Stimulated activated effector memory CD8-positive, alpha-beta T cell treated with anti-CD3 and anti-CD28 coated beads, Interleukin-12 subunit alpha, Interleukin-12 subunit beta, amount 100 ng/mL, for 72 hours (primary cell): ENCODE data around the gene LOXL1.
A peak's percentile ranks its signal among the peaks of the same experiment; 100 is the strongest.

ENCODE experiments used
- ATAC-seq: fragments of 150-1000 bp; cut with Tn5 transposase; 2 replicates; pipeline ENCODE4 v1.10.0; 2021
- DNase-seq, 2 donors: peaks; one replicate each; pipeline ENCODE4 v3.0.0; 2021 to 2022; ENCODE audit warnings: low spot score in 2 of 2
- H3K27ac Mint-ChIP-seq: one replicate; pipeline ENCODE4 v1.8.0; 2022; ENCODE audit warnings: mild to moderate bottlenecking, mixed read lengths
- H3K36me3 Mint-ChIP-seq: one replicate; pipeline ENCODE4 v1.8.0; 2022; ENCODE audit warnings: mild to moderate bottlenecking, mixed read lengths
- H3K4me1 Mint-ChIP-seq: one replicate; pipeline ENCODE4 v1.8.0; 2022; ENCODE audit warnings: mixed read lengths
- H3K4me3 Mint-ChIP-seq: one replicate; pipeline ENCODE4 v1.8.0; 2022; ENCODE audit warnings: mild to moderate bottlenecking, mixed read lengths
- H3K9me3 Mint-ChIP-seq: one replicate; pipeline ENCODE4 v1.8.0; 2022; ENCODE audit warnings: mixed read lengths

The LOXL1 gene

DNA sequence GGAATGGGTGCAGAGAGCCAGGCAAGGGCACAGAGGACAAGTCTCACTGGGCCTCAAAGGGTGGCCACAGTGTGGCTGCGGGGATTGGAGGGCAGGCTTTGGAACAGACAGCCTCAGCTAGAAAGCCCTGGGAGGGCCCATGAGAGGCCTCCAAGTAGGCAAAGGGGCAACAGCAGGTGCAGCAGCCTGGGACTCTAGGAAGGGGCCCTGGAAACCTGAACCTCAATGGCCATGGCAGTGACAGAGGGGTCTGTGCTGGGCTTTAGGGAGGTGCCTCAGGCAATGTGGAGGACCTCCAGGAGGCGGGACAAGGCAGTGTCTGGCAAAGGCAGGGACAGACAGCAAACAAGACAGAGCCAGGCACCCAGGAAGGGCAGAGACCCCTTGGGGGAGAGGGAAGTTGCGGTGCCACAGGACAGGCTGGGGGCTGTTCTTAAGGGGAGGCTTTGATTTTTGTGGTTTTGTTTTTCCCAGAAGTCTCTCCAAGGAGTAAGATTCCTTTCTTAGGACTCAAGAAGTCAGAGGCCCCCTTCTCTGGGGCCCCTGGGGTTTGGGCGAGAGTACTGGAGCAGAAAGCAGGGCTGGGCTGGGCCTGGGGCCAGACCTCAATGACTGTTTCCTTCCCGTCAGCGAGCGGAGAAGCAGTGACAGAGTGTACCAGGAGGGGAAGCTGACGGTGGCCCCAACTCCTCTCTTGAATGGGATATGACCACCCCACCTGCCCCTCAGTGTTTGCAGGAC, 56.1 kb downstream of the LOXL1 start:
- peak; percentile 63 for ATAC-seq
- H3K27ac Mint-ChIP-seq, result peak overlapping the region; percentile 86
- peaks cover 13% of the 10 kb centered on the region for H3K4me1 Mint-ChIP-seq
- H3K36me3 Mint-ChIP-seq, result peaks cover 5% of the 10 kb centered on the region
- H3K4me3 Mint-ChIP-seq, result peak overlapping the region; percentile 19
- DNase-seq, result no peak
- H3K9me3 Mint-ChIP-seq, result no peaks in the 10 kb centered on the region

DNA sequence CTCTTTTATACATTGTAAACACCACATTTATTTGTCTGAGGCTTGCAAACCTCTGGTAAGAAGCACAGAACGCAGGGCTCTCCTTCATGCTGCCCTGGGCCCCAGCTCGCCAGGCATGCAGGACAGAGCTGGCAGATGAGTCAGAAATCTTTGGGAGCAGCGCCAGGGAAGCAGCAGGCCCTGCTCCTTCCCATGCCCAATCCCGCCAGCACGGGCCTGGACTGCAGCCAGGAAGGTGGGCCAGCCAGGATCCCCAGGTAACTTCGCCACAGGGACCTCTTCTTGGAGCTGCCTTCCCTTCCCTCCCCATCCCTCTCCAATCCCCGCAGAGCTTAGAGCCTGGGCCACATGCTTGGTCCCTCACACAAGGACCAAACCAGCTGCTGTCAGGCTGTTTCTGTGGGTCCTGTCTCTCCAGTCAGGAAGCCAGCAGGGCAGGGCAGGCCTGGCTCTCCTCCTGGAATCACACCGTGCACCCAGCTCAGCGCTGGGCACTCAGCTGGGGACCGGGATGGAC, 57.0 kb downstream of the LOXL1 start:
- no peak for ATAC-seq
- no peak overlapping the region for H3K27ac Mint-ChIP-seq
- no peak overlapping the region for H3K4me3 Mint-ChIP-seq
- peaks cover 13% of the 10 kb centered on the region for H3K4me1 Mint-ChIP-seq
- no peaks in the 10 kb centered on the region for H3K9me3 Mint-ChIP-seq
- DNase-seq, result no peak
- peaks cover 5% of the 10 kb centered on the region for H3K36me3 Mint-ChIP-seq

DNA sequence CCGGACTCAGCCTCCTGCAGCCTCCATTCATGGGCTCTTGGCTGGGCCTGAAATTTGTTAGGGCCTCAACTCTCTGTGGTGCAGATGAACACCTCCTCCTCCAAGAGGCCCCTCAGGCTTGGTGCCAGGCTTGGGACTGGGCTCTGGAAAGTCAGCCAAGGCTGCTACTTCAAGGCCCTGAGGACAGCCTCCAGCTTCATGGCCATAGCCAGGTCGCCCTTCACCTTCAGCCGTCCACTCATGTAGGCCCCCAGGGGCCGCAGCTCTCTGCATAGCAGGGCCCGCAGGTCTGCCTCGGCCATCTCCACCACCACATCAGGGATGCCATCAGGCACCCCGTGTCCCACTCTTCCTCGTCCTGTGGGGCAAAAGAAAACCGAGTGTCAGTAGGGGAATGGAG, 57.5 kb downstream of the LOXL1 start:
- Mint-ChIP-seq H3K9me3 (no peaks in the 10 kb centered on the region), H3K36me3 (peaks cover 5% of the 10 kb centered on the region), H3K4me1 (peaks cover 13% of the 10 kb centered on the region), H3K27ac (no peak overlapping the region), H3K4me3 (no peak overlapping the region)
- ATAC-seq, result no peak
- DNase-seq, result no peak

DNA sequence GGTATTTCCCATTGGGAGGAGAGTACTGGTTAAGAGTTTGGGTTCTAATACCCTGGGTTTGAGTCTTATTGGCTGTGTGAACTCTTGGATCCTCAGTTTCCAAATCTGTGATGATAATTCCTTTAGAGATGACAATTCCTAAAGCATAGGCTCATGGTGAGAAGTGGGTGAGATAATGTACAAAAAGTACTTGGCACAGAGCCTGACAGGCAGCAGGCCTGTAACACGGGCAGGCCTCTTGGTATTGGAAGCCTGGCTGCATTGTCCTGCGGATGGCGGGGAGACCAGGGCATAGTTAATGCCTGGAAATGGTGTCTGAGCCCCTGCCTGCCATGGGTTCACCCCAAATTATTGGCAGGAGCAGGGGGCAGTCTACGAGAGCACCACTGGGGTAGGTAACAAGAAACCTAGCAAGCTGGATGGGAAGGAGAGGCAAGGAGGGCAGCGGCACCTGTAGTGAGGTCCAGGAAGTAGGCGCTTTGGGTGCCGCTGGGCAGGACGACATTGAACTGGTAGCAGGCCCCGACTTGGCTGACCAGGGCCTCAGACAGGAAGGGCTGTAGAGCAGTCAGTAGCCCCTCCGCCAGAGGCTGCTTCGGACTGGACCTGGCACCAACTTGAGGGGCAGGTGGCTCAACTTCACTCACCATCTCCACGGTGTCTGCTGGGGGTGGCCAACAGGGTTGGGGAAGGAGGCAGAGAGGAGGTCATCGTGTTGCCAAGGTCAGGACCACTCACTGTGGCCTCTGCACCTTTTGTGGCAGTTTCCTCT, 58.1 kb downstream of the LOXL1 start:
- H3K9me3 Mint-ChIP-seq, result no peaks in the 10 kb centered on the region
- peaks cover 13% of the 10 kb centered on the region for H3K4me1 Mint-ChIP-seq
- H3K27ac Mint-ChIP-seq, result peak overlapping the region; percentile 62
- H3K36me3 Mint-ChIP-seq, result peaks cover 5% of the 10 kb centered on the region
- H3K4me3 Mint-ChIP-seq, result no peak overlapping the region
- ATAC-seq (no peak), DNase-seq (no peak)

DNA sequence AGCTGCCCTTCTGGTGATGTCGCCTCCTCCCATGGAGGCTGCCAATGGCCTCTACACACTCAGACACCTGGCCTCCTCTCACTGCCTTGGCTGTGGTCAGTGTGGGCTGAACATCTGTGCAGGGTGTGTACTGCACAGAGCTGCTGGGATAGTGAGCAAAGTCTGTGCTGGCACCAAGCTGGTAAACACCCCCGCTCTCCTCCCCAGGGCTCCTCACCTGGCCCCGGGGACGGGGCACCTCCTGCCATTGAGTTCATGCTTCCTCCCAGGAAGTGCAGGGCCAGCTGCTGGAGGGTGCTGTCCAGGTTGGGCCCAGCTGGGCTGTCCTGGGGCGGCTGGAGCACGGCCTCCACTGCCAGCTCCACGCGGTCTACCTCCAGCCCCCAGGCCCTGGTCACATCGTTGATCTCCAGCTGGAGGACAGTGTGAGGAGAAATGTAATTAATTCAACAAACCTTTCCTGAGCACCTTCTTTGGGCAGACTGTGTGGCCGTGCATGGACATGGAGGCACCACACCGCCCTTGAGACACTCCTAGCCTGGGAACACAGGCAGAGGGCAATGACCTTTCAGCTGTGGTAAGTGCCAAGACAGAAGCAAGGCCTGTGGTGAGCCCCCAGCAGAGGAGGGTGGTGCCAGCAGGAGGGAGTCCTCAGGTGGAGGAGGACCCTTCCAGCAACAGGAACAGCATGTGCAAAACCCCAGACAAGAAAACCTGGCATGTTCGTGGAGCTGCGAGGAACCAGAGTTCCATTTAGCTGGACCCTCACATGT, 59.0 kb downstream of the LOXL1 start:
- Mint-ChIP-seq H3K4me3 (no peak overlapping the region), H3K9me3 (no peaks in the 10 kb centered on the region), H3K36me3 (peaks cover 5% of the 10 kb centered on the region), H3K27ac (no peak overlapping the region), H3K4me1 (peaks cover 13% of the 10 kb centered on the region)
- DNase-seq (no peak), ATAC-seq (no peak)

DNA sequence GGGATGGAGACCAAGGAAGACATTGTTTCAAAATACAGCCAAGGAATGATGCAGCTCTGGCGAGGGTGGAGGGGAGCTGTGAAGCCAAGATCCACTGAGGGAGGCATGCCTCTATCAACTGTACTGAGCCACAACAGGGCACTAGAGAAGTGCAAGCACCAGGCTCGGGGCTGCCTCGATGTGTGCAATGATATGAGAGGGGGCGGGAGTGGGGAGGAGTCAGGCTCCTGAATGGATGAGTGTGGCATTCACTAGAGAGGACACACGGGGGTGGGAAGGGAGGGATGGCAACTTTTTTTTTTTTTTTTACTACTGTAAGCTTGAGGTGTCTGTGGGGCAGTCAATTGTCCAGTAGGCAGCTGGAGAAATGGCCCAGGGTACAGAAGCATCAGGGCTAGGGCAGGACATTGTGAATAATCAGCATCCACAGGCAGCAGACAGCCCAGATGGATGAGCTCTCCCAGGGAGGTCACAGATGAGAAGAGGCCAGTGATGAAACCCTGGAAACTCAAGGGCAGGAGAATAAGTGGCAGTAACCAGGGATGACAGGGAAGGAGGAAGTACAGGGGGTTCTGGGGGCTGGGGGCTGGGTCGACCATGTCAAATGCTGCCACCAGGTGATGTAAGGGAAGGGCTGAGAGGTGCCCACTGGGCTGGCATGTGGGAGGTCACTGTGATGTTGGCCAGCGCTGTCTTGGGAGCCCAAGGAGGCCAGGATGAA, 60.0 kb downstream of the LOXL1 start:
- peaks cover 22% of the 10 kb centered on the region for H3K4me1 Mint-ChIP-seq
- H3K27ac Mint-ChIP-seq, result peak overlapping the region; percentile 60

DNA sequence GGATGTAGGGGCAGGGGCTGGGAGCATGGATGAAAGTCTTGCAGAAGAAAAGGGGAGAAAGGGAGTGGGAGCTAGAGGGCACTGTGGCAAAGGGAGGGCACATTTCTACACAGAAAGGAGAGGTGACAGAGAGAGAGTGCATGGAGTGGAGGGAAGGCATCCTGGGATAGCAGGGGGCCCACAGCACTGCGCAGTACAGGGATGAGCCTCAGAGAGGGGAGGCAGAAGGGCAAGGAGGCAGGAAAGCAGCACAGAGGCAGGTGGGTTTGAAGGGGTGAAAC, 60.5 kb downstream of the LOXL1 start:
- peaks cover 5% of the 10 kb centered on the region for H3K36me3 Mint-ChIP-seq
- ATAC-seq (no peak), DNase-seq (no peak)
- H3K4me1 Mint-ChIP-seq, result peaks cover 21% of the 10 kb centered on the region
- peak overlapping the region; percentile 60 for H3K27ac Mint-ChIP-seq
- H3K9me3 Mint-ChIP-seq, result no peaks in the 10 kb centered on the region
- H3K4me3 Mint-ChIP-seq, result no peak overlapping the region

More for the DNA sequence above, 60.0 kb downstream of the LOXL1 start:
- ATAC-seq (no peak), DNase-seq (no peak)
- Mint-ChIP-seq H3K4me3 (no peak overlapping the region), H3K36me3 (peaks cover 5% of the 10 kb centered on the region), H3K9me3 (no peaks in the 10 kb centered on the region)

DNA sequence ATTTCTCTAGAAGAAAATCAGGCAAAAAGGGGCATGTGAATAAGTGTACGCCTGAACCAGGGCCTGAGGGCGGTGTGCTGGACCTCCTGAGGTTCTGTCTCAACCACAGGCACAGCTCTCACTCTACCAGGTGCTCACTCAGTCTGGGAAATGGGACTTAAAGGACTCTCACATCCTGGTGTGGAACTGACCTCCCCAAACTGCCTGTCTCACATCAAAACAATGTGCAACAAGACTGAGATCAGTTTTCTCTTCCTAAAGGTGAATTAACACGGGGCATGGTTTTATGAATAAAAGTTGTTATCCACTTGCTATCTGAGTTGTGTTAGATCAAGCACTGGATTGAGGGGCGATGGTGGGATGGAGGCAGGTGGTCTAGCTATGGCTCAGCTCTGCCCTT, 61.0 kb downstream of the LOXL1 start:
- Mint-ChIP-seq H3K4me3 (no peak overlapping the region), H3K27ac (peak overlapping the region; percentile 60), H3K36me3 (peaks cover 5% of the 10 kb centered on the region), H3K4me1 (peaks cover 17% of the 10 kb centered on the region), H3K9me3 (no peaks in the 10 kb centered on the region)
- ATAC-seq (no peak), DNase-seq (no peak)

DNA sequence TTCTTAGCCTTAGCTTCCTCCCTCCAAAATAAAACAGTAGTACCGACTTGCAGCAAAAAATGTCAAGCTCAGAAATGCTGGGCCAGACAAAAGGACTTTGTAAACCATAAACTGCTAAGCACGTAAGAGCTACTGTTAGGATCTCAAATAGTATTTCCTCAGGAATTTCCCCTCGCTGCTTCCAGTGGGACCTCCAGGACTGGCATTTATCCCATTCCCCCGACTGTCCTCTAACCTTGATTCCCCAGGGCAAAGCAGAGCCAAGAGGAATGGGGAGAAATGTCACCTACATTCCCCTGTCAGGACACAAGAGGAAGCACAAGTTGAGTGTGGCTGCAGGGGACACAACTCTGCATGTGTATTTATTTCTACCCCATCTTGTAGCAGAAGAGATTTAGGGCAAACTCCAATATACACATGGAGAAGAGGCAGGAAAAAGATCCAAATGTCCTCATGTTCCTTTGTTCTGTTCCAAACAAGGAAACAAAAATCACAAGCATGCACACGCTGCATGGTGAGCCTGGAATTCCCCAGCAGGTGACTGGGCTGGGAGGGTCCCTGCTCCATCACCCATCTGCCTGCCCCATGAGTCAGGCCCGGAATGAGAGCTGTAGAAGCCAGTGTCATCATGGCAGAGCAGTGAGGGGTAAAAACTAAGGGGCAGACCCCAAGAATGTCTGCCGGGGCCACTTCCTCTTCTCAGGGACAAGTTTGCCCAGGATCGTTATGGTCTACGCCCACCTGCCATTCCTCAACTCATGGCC, 61.6 kb downstream of the LOXL1 start:
- no peaks in the 10 kb centered on the region for H3K9me3 Mint-ChIP-seq
- H3K4me3 Mint-ChIP-seq, result no peak overlapping the region
- DNase-seq (no peak), ATAC-seq (no peak)
- peaks cover 5% of the 10 kb centered on the region for H3K36me3 Mint-ChIP-seq
- peaks cover 19% of the 10 kb centered on the region for H3K4me1 Mint-ChIP-seq
- H3K27ac Mint-ChIP-seq, result no peak overlapping the region

DNA sequence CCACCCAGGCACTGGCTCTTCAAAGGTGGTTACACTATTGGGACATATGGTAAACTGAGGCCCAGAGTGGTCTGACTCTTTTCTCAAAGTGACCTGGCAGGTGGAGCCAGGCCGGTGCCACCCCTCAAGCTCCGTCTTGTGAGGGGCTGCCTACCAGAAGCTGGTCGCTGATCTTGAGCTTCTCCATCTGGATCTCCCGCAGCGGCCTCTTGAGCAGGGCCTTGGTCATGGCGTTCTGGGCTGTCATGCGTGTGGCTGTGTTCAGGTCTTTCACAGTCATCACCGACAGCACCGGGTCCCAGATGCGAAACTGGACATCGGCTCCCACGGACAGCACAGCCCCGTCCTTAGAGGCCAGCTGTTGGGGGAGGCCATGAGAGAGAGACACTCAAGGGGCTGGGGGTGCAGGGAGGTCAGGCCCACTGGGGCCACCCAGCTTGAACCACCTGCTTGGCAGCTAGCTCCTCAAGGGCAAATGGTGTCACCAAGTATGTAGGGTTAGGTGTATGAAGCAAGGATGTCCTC, 62.2 kb downstream of the LOXL1 start:
- ATAC-seq, result no peak
- DNase-seq, result no peak
- no peak overlapping the region for H3K27ac Mint-ChIP-seq
- H3K4me1 Mint-ChIP-seq, result peaks cover 22% of the 10 kb centered on the region
- no peak overlapping the region for H3K4me3 Mint-ChIP-seq
- H3K9me3 Mint-ChIP-seq, result no peaks in the 10 kb centered on the region
- peaks cover 5% of the 10 kb centered on the region for H3K36me3 Mint-ChIP-seq

DNA sequence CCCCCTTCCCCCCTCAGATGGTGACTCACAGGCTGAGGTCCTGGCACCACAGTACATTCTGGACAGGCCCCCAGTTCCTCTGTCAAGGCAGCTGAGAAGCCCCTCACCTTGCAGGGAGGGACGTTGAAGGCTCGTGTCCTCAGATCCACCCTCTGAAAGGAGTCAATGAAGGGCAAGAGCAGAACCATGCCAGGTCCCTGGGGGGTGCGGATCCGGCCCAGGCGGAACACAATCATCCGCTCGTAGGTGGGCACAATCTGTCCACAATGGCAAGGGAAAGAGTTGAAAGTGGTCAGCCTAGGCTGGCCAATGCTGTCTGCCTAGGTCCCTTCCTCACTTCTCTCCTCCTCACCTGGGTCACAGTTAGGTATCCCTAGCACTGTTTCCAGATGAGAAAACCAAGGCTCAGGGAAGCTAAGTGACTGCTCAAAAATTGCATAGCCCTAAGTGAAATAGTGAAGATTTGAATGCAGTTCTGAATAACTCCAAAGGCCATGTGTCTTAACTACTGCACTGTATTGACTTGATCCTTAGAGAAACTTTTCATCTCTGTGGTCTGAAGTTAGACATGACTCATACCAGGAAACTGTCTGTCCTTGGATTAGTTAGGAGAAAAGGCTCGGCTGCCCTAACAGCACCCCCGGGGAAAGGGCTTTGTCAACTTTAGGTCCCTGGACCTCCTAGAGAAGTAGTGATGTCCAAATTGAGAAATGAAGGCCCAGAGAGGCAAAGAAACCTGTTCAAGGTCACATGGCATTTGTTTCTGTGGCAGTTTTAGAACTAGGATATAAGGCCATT, 62.9 kb downstream of the LOXL1 start:
- no peak for ATAC-seq

DNA sequence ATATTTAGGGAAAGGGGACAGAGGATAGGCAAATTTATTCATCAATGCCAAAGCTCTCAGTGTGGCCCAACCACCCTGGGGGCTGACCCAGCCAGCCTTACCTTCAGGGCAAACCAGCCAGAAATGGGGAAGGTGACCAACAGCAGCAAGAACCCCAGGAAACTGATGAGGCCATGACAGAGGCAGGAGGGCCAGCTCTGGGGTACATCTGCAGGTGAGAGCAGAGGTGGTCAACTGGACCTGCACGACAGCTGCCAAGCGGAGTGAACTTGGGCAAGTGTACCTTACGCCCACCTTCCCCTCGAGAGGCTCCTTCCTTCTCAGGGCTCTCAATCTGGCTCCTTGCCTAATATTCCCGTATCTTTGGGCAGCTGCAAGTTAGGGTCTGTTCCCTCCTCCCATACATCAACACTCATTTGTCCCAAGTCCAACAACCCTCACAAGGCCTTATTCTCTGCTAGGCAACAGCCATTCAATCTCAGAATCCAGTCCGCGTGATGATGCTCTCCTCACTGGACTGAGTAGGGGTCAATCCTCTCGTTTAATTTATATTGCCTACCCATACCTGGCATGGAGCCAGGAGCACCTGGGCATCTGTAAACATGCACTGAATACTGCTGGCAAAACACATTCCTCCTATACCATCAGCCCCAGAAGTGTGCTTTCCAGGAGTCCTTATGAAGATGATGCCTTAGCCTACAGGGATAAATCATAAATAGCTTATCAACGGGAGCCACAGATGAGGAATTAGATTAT, 64.2 kb downstream of the LOXL1 start:
- H3K9me3 Mint-ChIP-seq, result no peaks in the 10 kb centered on the region
- peak overlapping the region; percentile 93 for H3K4me3 Mint-ChIP-seq
- peaks cover 35% of the 10 kb centered on the region for H3K4me1 Mint-ChIP-seq
- ATAC-seq, result no peak
- peak overlapping the region; percentile 29 for H3K27ac Mint-ChIP-seq
- no peak for DNase-seq
- peaks cover 10% of the 10 kb centered on the region for H3K36me3 Mint-ChIP-seq

More for the DNA sequence above, 62.9 kb downstream of the LOXL1 start:
- H3K27ac Mint-ChIP-seq, result no peak overlapping the region
- H3K4me1 Mint-ChIP-seq, result peaks cover 29% of the 10 kb centered on the region
- H3K9me3 Mint-ChIP-seq, result no peaks in the 10 kb centered on the region
- no peak for DNase-seq
- H3K36me3 Mint-ChIP-seq, result peaks cover 2% of the 10 kb centered on the region
- H3K4me3 Mint-ChIP-seq, result no peak overlapping the region

DNA sequence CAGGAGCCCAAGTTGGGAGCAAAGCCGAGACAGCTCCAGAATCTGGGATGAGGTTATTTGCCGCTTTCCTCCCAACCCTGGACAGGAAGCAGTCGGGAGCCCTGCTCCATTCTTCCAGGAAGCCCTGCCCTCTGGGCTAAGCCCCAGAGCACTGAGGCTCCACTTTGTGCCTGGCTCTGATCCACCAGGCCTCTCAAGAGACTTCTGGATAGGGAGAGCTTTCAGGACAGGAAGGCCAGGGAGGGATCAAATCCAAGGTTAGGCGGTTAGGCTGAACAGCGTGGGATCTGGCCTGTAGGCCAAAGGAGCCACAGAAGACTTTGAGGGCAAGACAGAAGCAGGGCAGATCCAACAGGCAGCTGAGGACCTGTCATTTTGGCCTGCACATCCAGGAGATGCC, 65.0 kb downstream of the LOXL1 start:
- ATAC-seq (no peak), DNase-seq (no peak)
- peaks cover 17% of the 10 kb centered on the region for H3K36me3 Mint-ChIP-seq
- peak overlapping the region; percentile 29 for H3K27ac Mint-ChIP-seq
- peak overlapping the region; percentile 93 for H3K4me3 Mint-ChIP-seq
- peaks cover 36% of the 10 kb centered on the region for H3K4me1 Mint-ChIP-seq
- H3K9me3 Mint-ChIP-seq, result no peaks in the 10 kb centered on the region
